HG03354 (cell line): ENCODE results near the gene FBXO34.
A peak's percentile ranks its signal among the peaks of the same experiment; 100 is the strongest.

Experiments
- ATAC-seq: cut with Tn5 transposase; IDR thresholded peaks from one replicate; pipeline ENCODE4 v1.9.1; 2021; ENCODE audit warnings: mild to moderate bottlenecking; ENCODE audit not compliant: unreplicated experiment, poor library complexity, severe bottlenecking

The FBXO34 gene

GRCh38 chr14:55270832-55271571 lies at the start of gene FBXO34:
Gene FBXO34, plus strand, starts transcription at chr14:55271421. Its CDS starts 78,970 bp downstream, at chr14:55350391.
- ATAC-seq: peak; percentile 87

GRCh38 chr14:55221968-55222367 lies 49.3 kb upstream of the FBXO34 start:
- no peak for ATAC-seq

- ATAC-seq: no peak
These were observed 47.9 kb upstream of the FBXO34 start for GRCh38 chr14:55223364-55223763.

GRCh38 chr14:55228261-55228660 lies 43.0 kb upstream of the FBXO34 start:
- ATAC-seq: no peak

- ATAC-seq: no peak
These were observed 37.6 kb upstream of the FBXO34 start for GRCh38 chr14:55233591-55233990.

GRCh38 chr14:55238019-55238680 lies 33.1 kb upstream of the FBXO34 start:
- no peak for ATAC-seq

- ATAC-seq: no peak
These were observed 31.9 kb upstream of the FBXO34 start for GRCh38 chr14:55239320-55239719.

- ATAC-seq: no peak
These were observed 30.6 kb upstream of the FBXO34 start for GRCh38 chr14:55240526-55241178.

GRCh38 chr14:55241673-55242072 lies 29.5 kb upstream of the FBXO34 start:
- no peak for ATAC-seq

- ATAC-seq: no peak
These were observed 27.8 kb upstream of the FBXO34 start for GRCh38 chr14:55243386-55243785.

GRCh38 chr14:55243813-55244212 lies 27.4 kb upstream of the FBXO34 start:
- ATAC-seq: no peak

- no peak for ATAC-seq
These were observed 25.5 kb upstream of the FBXO34 start for GRCh38 chr14:55245657-55246268.

GRCh38 chr14:55248411-55248810 lies 22.8 kb upstream of the FBXO34 start:
- no peak for ATAC-seq

GRCh38 chr14:55249423-55249822 lies 21.8 kb upstream of the FBXO34 start:
- no peak for ATAC-seq

- ATAC-seq: no peak
These were observed 17.9 kb upstream of the FBXO34 start for GRCh38 chr14:55253276-55253675.

- no peak for ATAC-seq
These were observed 16.6 kb upstream of the FBXO34 start for GRCh38 chr14:55254581-55254980.

GRCh38 chr14:55255979-55256378 lies 15.2 kb upstream of the FBXO34 start:
- ATAC-seq: no peak

GRCh38 chr14:55256586-55256985 lies 14.6 kb upstream of the FBXO34 start:
- ATAC-seq: no peak

- no peak for ATAC-seq
These were observed 6.0 kb upstream of the FBXO34 start for GRCh38 chr14:55265197-55265596.

- ATAC-seq: no peak
These were observed 3.4 kb upstream of the FBXO34 start for GRCh38 chr14:55267820-55268219.
